K562 (cell line): ENCODE data around the gene CUL4B. TPM values are rescaled to one million over a fixed set of nuclear protein-coding genes. Genes with fewer than 3 reads are reported as not detected.

Experiments used
- ATAC-seq: fragments of 200-7000 bp; cut with Tn5 transposase; 3 replicates; pipeline ENCODE4 v1.9.1; 2020; ENCODE audit warnings: moderate library complexity
- BruUV-seq: library from RNA; stranded (reverse); fragments of 400-500 nt; replicated peaks from 2 replicates; lab custom pipeline; 2021; lab: Mats Ljungman, UMichigan
- CTCF ChIA-PET: fragments of 300-600 bp; formaldehyde crosslinking; extraction: SDS; loops from one replicate; lab custom pipeline; 2021; ENCODE audit warnings: low intra/inter-chr PET ratio; lab: Yijun Ruan, JAX
- POLR2A ChIA-PET: fragments of 300-600, 350-650 bp; sonication (Branson Sonifier 250); formaldehyde crosslinking; extraction: SDS; loops from one replicate; lab custom pipeline; 2021; ENCODE audit warnings: antibody characterized with exemption, inconsistent platforms; lab: Yijun Ruan, JAX
- DNase-seq, 4 experiments: peaks; one replicate each; pipeline versions ENCODE4 v3.0.0 to v3.0.0-alpha.2; 2011 to 2018; ENCODE audit warnings: low spot score in 3 of 4, mixed read lengths in 3 of 4; ENCODE audit errors: extremely low read depth in 1 of 4
- FAIRE-seq: peaks from 2 replicates; lab custom pipeline; 2011; peaks lifted over from hg19 to GRCh38; lab: Jason Lieb, UNC
- H2AFZ ChIP-seq: 2 replicates; pipeline ENCODE4 v1.6.0; 2011; ENCODE audit warnings: low read depth, low read length, control low read depth, inconsistent platforms
- H3K27ac ChIP-seq: fragments of 200-600 bp; 3 replicates; pipeline ENCODE4 v1.8.0; 2011; ENCODE audit warnings: low read depth, mild to moderate bottlenecking, control low read depth, inconsistent platforms, low read length, moderate library complexity, mixed read lengths; ENCODE audit errors: extremely low read depth
- H3K27me3 ChIP-seq, 2 experiments: fragments of 300-600 bp in 1 of 2; 2 replicates in 1 of 2; 3 replicates in 1 of 2; pipeline versions ENCODE4 v1.6.0 to v1.8.0; 2011; ENCODE audit warnings: inconsistent platforms in 2 of 2, low read length in 2 of 2, mild to moderate bottlenecking in 1 of 2, mixed read lengths in 1 of 2, moderate library complexity in 1 of 2; ENCODE audit not compliant: control insufficient read depth in 2 of 2, insufficient read depth in 2 of 2
- H3K36me3 ChIP-seq: fragments of 300-600 bp; 3 replicates; pipeline ENCODE4 v1.8.0; 2011; ENCODE audit warnings: mild to moderate bottlenecking, low read length, inconsistent platforms; ENCODE audit not compliant: control insufficient read depth, insufficient read depth
- H3K4me1 ChIP-seq, 2 experiments: fragments of 200-600 bp in 1 of 2; replicated peaks in 1 of 2; 2 replicates in 1 of 2; 3 replicates in 1 of 2; pipeline versions ENCODE4 v1.5.1 to v1.8.0; 2011; ENCODE audit warnings: inconsistent platforms in 2 of 2, low read length in 2 of 2, mild to moderate bottlenecking in 1 of 2, mixed read lengths in 1 of 2, moderate library complexity in 1 of 2; ENCODE audit not compliant: control insufficient read depth in 2 of 2, insufficient read depth in 2 of 2
- H3K4me2 ChIP-seq: 2 replicates; pipeline ENCODE4 v1.6.1; 2011; ENCODE audit warnings: low read length, control low read depth, inconsistent platforms, mixed read lengths; ENCODE audit not compliant: insufficient read depth
- H3K4me3 ChIP-seq: fragments of 200-600 bp; sonication (generic), shearing (Covaris generic); 2 replicates; pipeline ENCODE4 v1.5.1; 2016; ENCODE audit warnings: control low read depth, inconsistent platforms
- H3K79me2 ChIP-seq: fragments of 200-600 bp; 3 replicates; pipeline ENCODE4 v1.8.0; 2011; ENCODE audit warnings: low read length, inconsistent platforms; ENCODE audit not compliant: control insufficient read depth, insufficient read depth
- H3K9ac ChIP-seq, 2 experiments: 2 replicates each; pipeline versions ENCODE4 v1.6.0 to v1.6.1; 2011; ENCODE audit warnings: low read depth in 2 of 2, low read length in 2 of 2, control low read depth in 1 of 2, inconsistent platforms in 1 of 2, mild to moderate bottlenecking in 1 of 2, mixed read lengths in 1 of 2; ENCODE audit not compliant: insufficient read depth in 1 of 2
- H3K9me1 ChIP-seq: one replicate; pipeline ENCODE4 v1.6.0; 2011; ENCODE audit warnings: inconsistent platforms, mild to moderate bottlenecking, low read length, moderate library complexity; ENCODE audit not compliant: control insufficient read depth, insufficient read depth
- H3K9me3 ChIP-seq: replicated peaks from 2 replicates; pipeline ENCODE4 v1.5.1; 2011; ENCODE audit warnings: low read depth, low read length, inconsistent platforms; ENCODE audit not compliant: control insufficient read depth, insufficient read depth
- H4K20me1 ChIP-seq: replicated peaks from 2 replicates; pipeline ENCODE4 v1.6.1; 2011; ENCODE audit warnings: low read length, inconsistent platforms, mixed read lengths; ENCODE audit not compliant: control insufficient read depth, insufficient read depth
- ARNT ChIP-seq, 2 experiments: fragments of 450-650 bp; IDR thresholded peaks; 2 replicates each; pipeline ENCODE4 v1.6.1; 2016; ENCODE audit warnings: mild to moderate bottlenecking in 1 of 2
- ATF6 ChIP-seq: sonication (generic); formaldehyde crosslinking; IDR thresholded peaks from 2 replicates; pipeline ENCODE4 v1.4.0; 2020; ENCODE audit warnings: mild to moderate bottlenecking, missing genetic modification reagents
- E2F4 ChIP-seq: sonication (generic); formaldehyde crosslinking; IDR thresholded peaks from 2 replicates; pipeline ENCODE4 v1.8.0; 2022; ENCODE audit warnings: mild to moderate bottlenecking, low read depth, missing genetic modification reagents
- FIP1L1 ChIP-seq: fragments of 200-400 bp; formaldehyde crosslinking; IDR thresholded peaks from 2 replicates; pipeline ENCODE4 v1.6.1; 2018; ENCODE audit warnings: mild to moderate bottlenecking, low read depth, low read length; ENCODE audit not compliant: poor library complexity, severe bottlenecking
- HMBOX1 ChIP-seq: sonication (generic); IDR thresholded peaks from 2 replicates; pipeline ENCODE4 v1.6.1; 2016
- HMGXB4 ChIP-seq: sonication (generic); formaldehyde crosslinking; IDR thresholded peaks from 2 replicates; pipeline ENCODE4 v1.8.1; 2023; ENCODE audit warnings: mild to moderate bottlenecking, missing genetic modification reagents
- JUNB ChIP-seq: fragments of 450-650 bp; formaldehyde crosslinking; conservative IDR thresholded peaks from 2 replicates; pipeline ENCODE4 v1.4.0; 2020; ENCODE audit warnings: mild to moderate bottlenecking
- KDM2B ChIP-seq: fragments of 250-450 bp; sonication (Bioruptor Pico); IDR thresholded peaks from 2 replicates; pipeline ENCODE4 v1.8.0; 2021; ENCODE audit warnings: mild to moderate bottlenecking, moderate library complexity
- KLF10 ChIP-seq: fragments of 250-450 bp; sonication (Bioruptor Pico); IDR thresholded peaks from 2 replicates; pipeline ENCODE4 v1.6.1; 2021; ENCODE audit warnings: matching md5 sums
- SMARCB1 ChIP-seq: IDR thresholded peaks from 2 replicates; pipeline ENCODE4 v1.6.1; 2011; ENCODE audit warnings: improper control_type of control experiment, low read depth; ENCODE audit not compliant: insufficient read length
- SMC3 ChIP-seq: conservative IDR thresholded peaks from 2 replicates; pipeline ENCODE4 v1.6.1; 2011; ENCODE audit warnings: low read depth, low read length, improper control_type of control experiment; ENCODE audit not compliant: insufficient read depth
- SREBF1 ChIP-seq: fragments of 150-350 bp; IDR thresholded peaks from 2 replicates; pipeline ENCODE4 v1.6.1; 2014; ENCODE audit warnings: antibody characterized with exemption, low read depth, low read length, borderline replicate concordance
- SRSF7 ChIP-seq: fragments of 200-400 bp; formaldehyde crosslinking; optimal IDR thresholded peaks from 2 replicates; pipeline ENCODE3; 2017; ENCODE audit warnings: mild to moderate bottlenecking, low read depth, low read length
- TSC22D4 ChIP-seq: fragments of 450-650 bp; IDR thresholded peaks from 2 replicates; pipeline ENCODE4 v1.6.1; 2016; ENCODE audit warnings: missing genetic modification characterization, missing biosample characterization, control low read depth
- XRCC4 ChIP-seq: IDR thresholded peaks from one replicate; pipeline ENCODE4 v1.6.1; 2011; ENCODE audit not compliant: insufficient read depth, insufficient read length; ENCODE audit errors: extremely low read depth
- ZNF124 ChIP-seq: sonication (generic); formaldehyde crosslinking; IDR thresholded peaks from 2 replicates; pipeline ENCODE4 v1.8.1; 2022; ENCODE audit warnings: missing genetic modification reagents
- ZNF24 ChIP-seq: fragments of 450-650 bp; IDR thresholded peaks from 2 replicates; pipeline ENCODE4 v1.6.1; 2016
- WGBS: fragments of 100-300 bp; shearing (Covaris generic); methylation state at CpG from one replicate; pipeline ENCODE4 v1.1.6; 2016; ENCODE audit warnings: low coverage, mixed read lengths; ENCODE audit not compliant: insufficient coverage; ENCODE audit errors: missing lambda C conversion rate; 5-methylcytosine and 5-hydroxymethylcytosine counted together
- in situ Hi-C: fragments of 300-500 bp; cut with MboI; formaldehyde crosslinking; loops from 4 replicates; pipeline ENCODE4 v1.15.0; 2018; ENCODE audit warnings: inconsistent platforms, mixed read lengths
- intact Hi-C: fragments of 100-400 bp; cut with micrococcal nuclease; formaldehyde crosslinking; loops from 2 replicates; pipeline ENCODE4 v1.14.2; 2022
- polyA plus RNA-seq, 8 experiments: library from polyadenylated mRNA; depleted of rRNA in 4 of 8; stranded (reverse) in 5 of 8; unstranded in 3 of 8; fragments of >200 nt; fragmentation: Nextera tagmentation in 2 of 8; fragmentation: Illumina TruSeq in 1 of 8; extraction: Ambion mirVana in 2 of 8; extraction: Trizol in 1 of 8; gene quantifications; 2 replicates each; pipeline versions ENCODE4 v1.2.1 to v1.2.3, GENCODE V29; 2011 to 2014; ENCODE audit warnings: inconsistent platforms in 1 of 8, missing spikeins in 1 of 8
- total RNA-seq, 7 experiments: library from RNA; depleted of rRNA in 6 of 7; stranded (reverse); fragments of >200 nt in 6 of 7; fragmentation: Illumina TruSeq in 2 of 7; extraction: Trizol in 2 of 7; gene quantifications; 2 replicates each; pipeline versions ENCODE4 v1.2.1 to v1.2.3, GENCODE V29; 2011 to 2021; ENCODE audit warnings: low replicate concordance in 1 of 7

Gene CUL4B
- total and polyA plus RNA-seq, 9 of the 15 experiments (the other 6 are each of a cell fraction or from before 2014, with no cell fraction given) = 15.0 to 41.7 (median 37.5) TPM

- Histone ChIP-seq H3K9me1 (no peaks in the 10 kb centered on the region), H3K79me2 (peaks cover 10% of the 10 kb centered on the region; the same call in 2 of the 3 replicates), H3K4me1 (peaks cover 11 to 37% of the 10 kb centered on the region in 2 experiments), H3K36me3 (no peaks in the 10 kb centered on the region), H3K4me2 (no peak overlapping the region), H3K9ac (no peak overlapping the region), H3K9me3 (no peaks in the 10 kb centered on the region), H4K20me1 (no peaks in the 10 kb centered on the region), H3K27me3 (no peaks in the 10 kb centered on the region), H2AFZ (no peak overlapping the region), H3K4me3 (no peak overlapping the region), H3K27ac (no peak overlapping the region)
- WGBS = 83% methylated on average over 1 of the region's 3 CpGs
- CTCF ChIA-PET = no interaction called here
- FAIRE-seq (no peak), DNase-seq (no peak), ATAC-seq (no peak)
- in situ Hi-C loops = no loop called here
- POLR2A ChIA-PET = no interaction called here
- BruUV-seq = no TSS peak
- intact Hi-C loops = no loop called here
- TF ChIP-seq KLF10 (no peak), ATF6 (CRISPR knock-in tag) (no peak), SREBF1 (no peak), HMBOX1 (no peak), FIP1L1 (no peak), SMC3 (no peak), TSC22D4 (no peak), XRCC4 (no peak), ZNF24 (no peak), SRSF7 (no peak), JUNB (CRISPR knock-in tag) (no peak), HMGXB4 (CRISPR knock-in tag) (no peak), ARNT (IDR thresholded peaks at IDR 0.05) (no peak), KDM2B (CRISPR knock-in tag) (no peak), SMARCB1 (no peak), E2F4 (CRISPR knock-in tag) (no peak), ZNF124 (CRISPR knock-in tag) (no peak)
These were observed 6.1 kb upstream of the CUL4B start for GRCh38 chrX:120566817-120567216.
